OCI-LY1 (cell line): ENCODE measurements around the gene CDC42EP3.

ENCODE experiments used
- H2AFZ ChIP-seq: fragments of 200-600 bp; sonication (generic), shearing (Covaris generic); 2 replicates; pipeline ENCODE4 v1.6.0; 2014; ENCODE audit warnings: antibody characterized with exemption, mild to moderate bottlenecking, low read length
- H3F3A ChIP-seq: fragments of 200-600 bp; sonication (generic), shearing (Covaris generic); 2 replicates; pipeline ENCODE4 v1.6.0; 2014; ENCODE audit warnings: mild to moderate bottlenecking, antibody characterized with exemption, low read length, moderate library complexity; ENCODE audit not compliant: insufficient read depth
- H3K27ac ChIP-seq: fragments of 200-600 bp; sonication (generic); 2 replicates; pipeline ENCODE4 v1.5.1; 2014; ENCODE audit warnings: low read length, mixed run types, mild to moderate bottlenecking, low read depth; ENCODE audit not compliant: poor library complexity, severe bottlenecking
- H3K27me3 ChIP-seq: fragments of 200-600 bp; sonication (generic); 2 replicates; pipeline ENCODE4 v1.6.0; 2014; ENCODE audit warnings: antibody characterized with exemption, mild to moderate bottlenecking, low read length, moderate library complexity; ENCODE audit not compliant: insufficient read depth
- H3K36me3 ChIP-seq: fragments of 200-600 bp; sonication (generic); 2 replicates; pipeline ENCODE4 v1.6.1; 2014; ENCODE audit warnings: mild to moderate bottlenecking, antibody characterized with exemption, low read length, moderate library complexity, mixed read lengths; ENCODE audit not compliant: insufficient read depth
- H3K4me1 ChIP-seq: fragments of 200-600 bp; sonication (generic); 2 replicates; pipeline ENCODE4 v1.5.1; 2014; ENCODE audit warnings: mild to moderate bottlenecking, low read length, moderate library complexity; ENCODE audit not compliant: insufficient read depth, severe bottlenecking
- H3K4me2 ChIP-seq: fragments of 200-600 bp; sonication (generic), shearing (Covaris generic); 2 replicates; pipeline ENCODE4 v1.6.1; 2014; ENCODE audit warnings: low read length
- H3K4me3 ChIP-seq: fragments of 200-600 bp; sonication (generic); 2 replicates; pipeline ENCODE4 v1.5.1; 2014; ENCODE audit warnings: low read length, low read depth, mild to moderate bottlenecking, mixed read lengths; ENCODE audit not compliant: poor library complexity, severe bottlenecking
- H3K79me2 ChIP-seq: fragments of 200-600 bp; shearing (Covaris generic); 2 replicates; pipeline ENCODE4 v1.6.1; 2016; ENCODE audit warnings: mixed run types, low read length, mixed read lengths; ENCODE audit not compliant: insufficient read depth
- H3K9ac ChIP-seq: fragments of 200-600 bp; sonication (generic), shearing (Covaris generic); 2 replicates; pipeline ENCODE4 v1.6.1; 2014; ENCODE audit warnings: mild to moderate bottlenecking, low read length, mixed read lengths
- H3K9me2 ChIP-seq: fragments of 200-600 bp; sonication (generic), shearing (Covaris generic); 2 replicates; pipeline ENCODE4 v1.6.1; 2014; ENCODE audit warnings: low read depth, mild to moderate bottlenecking, low read length, mixed read lengths
- H3K9me3 ChIP-seq: fragments of 200-600 bp; shearing (Covaris generic); 2 replicates; pipeline ENCODE4 v1.6.1; 2014; ENCODE audit warnings: low read length, mixed read lengths
- H4K20me1 ChIP-seq: fragments of 200-600 bp; sonication (generic), shearing (Covaris generic); 2 replicates; pipeline ENCODE4 v1.6.0; 2016; ENCODE audit warnings: mild to moderate bottlenecking, low read length; ENCODE audit not compliant: insufficient read depth
- EZH2 ChIP-seq: fragments of 200-600 bp; sonication (generic), shearing (Covaris generic); IDR thresholded peaks from 2 replicates; pipeline ENCODE4 v1.8.0; 2017; ENCODE audit warnings: borderline replicate concordance, mixed run types, mild to moderate bottlenecking, antibody characterized with exemption, low read length, moderate library complexity, mixed read lengths
- TF ChIP-seq, protein P1 (sequence below): fragments of 200-600 bp; sonication (generic), shearing (Covaris generic); IDR thresholded peaks from 2 replicates; pipeline ENCODE4 v1.5.1; 2017; ENCODE audit warnings: mild to moderate bottlenecking, antibody characterized with exemption, low read length, moderate library complexity, mixed read lengths

CDC42EP3 gene

DNA sequence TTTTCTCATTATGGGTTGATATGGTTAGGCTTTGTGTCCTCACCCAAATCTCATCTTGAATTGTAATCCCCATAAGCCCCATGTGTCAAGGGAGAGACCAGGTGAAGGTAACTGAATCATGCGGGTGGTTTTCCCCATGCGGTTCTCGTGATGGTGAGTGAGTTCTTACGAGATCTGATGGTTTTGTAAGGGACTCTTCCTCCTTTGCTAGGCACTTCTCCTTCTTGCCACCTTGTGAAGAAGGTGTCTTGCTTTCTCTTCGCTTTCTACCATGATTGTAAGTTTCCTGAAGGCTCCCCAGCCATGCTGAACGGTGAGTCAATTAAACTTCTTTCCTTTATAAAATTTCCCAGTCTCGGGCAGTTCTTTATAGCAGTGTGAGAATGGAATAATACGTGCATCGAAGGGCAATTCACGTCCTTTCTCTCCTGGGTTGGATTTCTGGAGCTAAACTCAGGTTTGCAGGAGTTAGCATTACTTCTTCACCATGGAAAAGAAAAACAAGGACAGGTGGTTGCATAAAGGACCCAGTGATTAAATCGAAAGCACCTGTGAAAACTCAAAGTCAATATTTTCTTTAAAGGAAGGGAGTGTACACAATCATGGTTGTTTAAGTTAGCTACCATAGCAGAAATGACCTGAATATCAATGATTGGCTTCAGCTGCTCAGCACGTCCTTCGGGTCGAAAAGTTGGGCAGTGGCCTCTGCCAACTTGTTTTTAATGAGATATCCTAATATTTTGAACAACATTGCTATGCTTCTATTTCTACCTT is 54.1 kb downstream of the CDC42EP3 start:
- Histone ChIP-seq H3K4me2 (no peak overlapping the region), H3K9ac (no peak overlapping the region), H3K9me3 (no peaks in the 10 kb centered on the region), H3K4me3 (no peak overlapping the region), H3F3A (no peaks in the 10 kb centered on the region), H3K9me2 (no peaks in the 10 kb centered on the region), H3K4me1 (no peaks in the 10 kb centered on the region), H3K27me3 (no peaks in the 10 kb centered on the region), H2AFZ (no peak overlapping the region), H4K20me1 (no peaks in the 10 kb centered on the region), H3K79me2 (no peaks in the 10 kb centered on the region), H3K27ac (no peak overlapping the region), H3K36me3 (no peaks in the 10 kb centered on the region)
- TF ChIP-seq, protein P1, sequence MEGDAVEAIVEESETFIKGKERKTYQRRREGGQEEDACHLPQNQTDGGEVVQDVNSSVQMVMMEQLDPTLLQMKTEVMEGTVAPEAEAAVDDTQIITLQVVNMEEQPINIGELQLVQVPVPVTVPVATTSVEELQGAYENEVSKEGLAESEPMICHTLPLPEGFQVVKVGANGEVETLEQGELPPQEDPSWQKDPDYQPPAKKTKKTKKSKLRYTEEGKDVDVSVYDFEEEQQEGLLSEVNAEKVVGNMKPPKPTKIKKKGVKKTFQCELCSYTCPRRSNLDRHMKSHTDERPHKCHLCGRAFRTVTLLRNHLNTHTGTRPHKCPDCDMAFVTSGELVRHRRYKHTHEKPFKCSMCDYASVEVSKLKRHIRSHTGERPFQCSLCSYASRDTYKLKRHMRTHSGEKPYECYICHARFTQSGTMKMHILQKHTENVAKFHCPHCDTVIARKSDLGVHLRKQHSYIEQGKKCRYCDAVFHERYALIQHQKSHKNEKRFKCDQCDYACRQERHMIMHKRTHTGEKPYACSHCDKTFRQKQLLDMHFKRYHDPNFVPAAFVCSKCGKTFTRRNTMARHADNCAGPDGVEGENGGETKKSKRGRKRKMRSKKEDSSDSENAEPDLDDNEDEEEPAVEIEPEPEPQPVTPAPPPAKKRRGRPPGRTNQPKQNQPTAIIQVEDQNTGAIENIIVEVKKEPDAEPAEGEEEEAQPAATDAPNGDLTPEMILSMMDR: no peak
- no peak for TF ChIP-seq EZH2

DNA sequence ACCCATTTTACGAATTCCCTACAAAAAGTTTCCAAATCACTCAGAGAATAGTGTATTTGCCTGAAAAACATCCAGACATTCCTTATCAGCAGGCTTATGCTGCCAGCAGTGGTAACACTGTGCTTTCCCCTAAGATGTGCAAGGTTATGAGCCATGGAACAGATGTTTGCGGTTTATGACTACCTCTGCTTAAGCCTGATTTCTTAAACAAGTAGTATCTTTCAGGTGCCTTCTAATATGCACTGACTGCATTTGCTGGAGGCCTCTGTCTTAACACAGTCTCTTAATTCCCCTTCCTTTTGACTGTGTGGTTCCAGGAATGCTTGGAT is 54.8 kb downstream of the CDC42EP3 start:
- Histone ChIP-seq H3F3A (no peaks in the 10 kb centered on the region), H4K20me1 (no peaks in the 10 kb centered on the region), H3K27ac (no peak overlapping the region), H3K9me3 (no peaks in the 10 kb centered on the region), H3K4me1 (no peaks in the 10 kb centered on the region), H2AFZ (no peak overlapping the region), H3K4me3 (no peak overlapping the region), H3K36me3 (no peaks in the 10 kb centered on the region), H3K27me3 (no peaks in the 10 kb centered on the region), H3K79me2 (no peaks in the 10 kb centered on the region), H3K9ac (no peak overlapping the region), H3K4me2 (no peak overlapping the region), H3K9me2 (no peaks in the 10 kb centered on the region)
- no peak for TF ChIP-seq EZH2
- TF ChIP-seq, protein P1: no peak

DNA sequence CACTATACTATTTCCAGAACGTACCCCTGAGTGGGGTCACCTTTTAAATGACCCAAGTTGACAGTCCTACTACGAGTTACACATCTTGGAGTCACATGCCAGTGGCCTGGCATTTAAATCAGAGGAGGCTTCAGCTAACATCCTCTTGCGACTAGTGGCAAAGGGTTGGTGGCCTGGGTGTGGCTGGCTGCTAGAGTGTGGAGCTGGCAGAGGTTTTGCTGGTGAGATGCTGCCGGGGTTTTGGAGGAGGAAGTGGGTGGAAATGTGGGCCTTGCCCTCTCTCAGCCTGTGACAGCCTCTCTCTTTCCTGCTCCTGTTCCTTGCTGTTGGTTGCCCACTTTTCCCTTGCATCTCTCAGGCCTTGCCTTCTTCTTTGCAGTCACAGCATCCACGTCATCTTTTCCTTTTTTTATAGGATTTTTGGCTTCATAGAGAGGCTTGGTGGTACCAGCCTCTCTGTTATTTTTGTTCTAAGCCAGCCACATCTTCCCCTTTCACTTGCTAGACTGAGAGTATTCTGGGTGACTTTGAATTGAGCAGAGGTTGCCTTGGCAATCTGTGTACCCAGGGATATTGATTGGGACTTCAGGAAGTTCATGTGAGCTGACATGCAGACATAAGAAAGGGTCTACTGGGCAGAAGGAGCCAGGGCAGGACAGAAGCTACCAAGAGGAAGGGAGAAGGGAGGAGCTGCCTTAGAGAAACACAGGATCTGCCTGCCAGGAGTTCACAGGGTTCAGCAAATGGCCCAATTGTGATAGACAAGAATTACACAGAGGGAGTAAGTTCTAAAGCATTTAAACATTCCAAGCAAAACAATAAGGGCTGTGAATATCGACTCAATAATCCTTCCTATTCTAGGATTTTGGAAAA is 55.4 kb downstream of the CDC42EP3 start:
- Histone ChIP-seq H3K9ac (no peak overlapping the region), H3K27me3 (no peaks in the 10 kb centered on the region), H3K4me3 (no peak overlapping the region), H3K9me2 (no peaks in the 10 kb centered on the region), H3K27ac (no peak overlapping the region), H3K36me3 (no peaks in the 10 kb centered on the region), H3K4me2 (no peak overlapping the region), H4K20me1 (no peaks in the 10 kb centered on the region), H3F3A (no peaks in the 10 kb centered on the region), H3K79me2 (no peaks in the 10 kb centered on the region), H3K4me1 (no peaks in the 10 kb centered on the region), H2AFZ (no peak overlapping the region), H3K9me3 (no peaks in the 10 kb centered on the region)
- TF ChIP-seq EZH2: no peak
- TF ChIP-seq, protein P1: no peak
